HG02884 (cell line): ENCODE data around the gene BMPER.
A peak's percentile ranks its signal among the peaks of the same experiment; 100 is the strongest.

Source experiments
- ATAC-seq: cut with Tn5 transposase; IDR thresholded peaks from one replicate; pipeline ENCODE4 v1.9.1; 2021; ENCODE audit warnings: mild to moderate bottlenecking, moderate library complexity; ENCODE audit not compliant: unreplicated experiment

Gene BMPER

DNA sequence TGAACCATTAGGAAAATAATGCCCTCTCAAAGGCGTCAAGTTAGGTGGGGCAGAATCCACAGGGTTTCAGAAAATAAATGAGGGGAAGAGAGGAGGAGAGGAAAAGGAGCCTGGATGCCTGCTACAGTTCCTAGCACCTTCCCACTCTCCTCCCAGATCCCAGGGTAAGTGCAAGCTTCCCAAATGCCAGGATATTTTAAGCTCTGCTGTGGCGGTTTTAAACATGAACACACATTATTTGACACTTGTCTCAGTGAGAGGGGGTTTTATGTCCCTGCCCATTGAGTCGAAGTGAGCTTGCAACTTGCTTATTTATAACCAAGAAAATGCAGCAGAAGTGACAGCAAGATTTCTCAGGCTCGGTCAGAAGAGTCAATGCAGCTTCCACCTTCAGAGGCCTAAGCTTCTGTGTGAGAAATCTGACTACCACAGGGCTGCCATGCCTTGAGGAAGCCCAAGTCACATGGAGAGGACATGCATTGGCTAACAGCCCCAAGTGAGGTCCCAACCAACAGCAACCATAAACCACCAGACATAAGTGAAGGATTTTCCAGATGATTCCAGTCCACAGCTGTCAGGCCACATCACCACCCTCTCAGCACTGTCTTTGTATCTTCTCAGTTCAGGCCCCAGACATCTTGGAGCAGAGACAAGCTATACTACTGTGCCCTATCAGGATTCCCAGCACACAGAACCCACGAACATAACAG is 17.9 kb upstream of the BMPER start:
- ATAC-seq: no peak

- no peak for ATAC-seq
Observed at GRCh38 chr7:33888166-33888565, 17.2 kb upstream of the BMPER start.

GRCh38 chr7:33892945-33893344 is 12.4 kb upstream of the BMPER start:
- ATAC-seq: no peak

GRCh38 chr7:33893377-33893776 is 12.0 kb upstream of the BMPER start:
- ATAC-seq: no peak

DNA sequence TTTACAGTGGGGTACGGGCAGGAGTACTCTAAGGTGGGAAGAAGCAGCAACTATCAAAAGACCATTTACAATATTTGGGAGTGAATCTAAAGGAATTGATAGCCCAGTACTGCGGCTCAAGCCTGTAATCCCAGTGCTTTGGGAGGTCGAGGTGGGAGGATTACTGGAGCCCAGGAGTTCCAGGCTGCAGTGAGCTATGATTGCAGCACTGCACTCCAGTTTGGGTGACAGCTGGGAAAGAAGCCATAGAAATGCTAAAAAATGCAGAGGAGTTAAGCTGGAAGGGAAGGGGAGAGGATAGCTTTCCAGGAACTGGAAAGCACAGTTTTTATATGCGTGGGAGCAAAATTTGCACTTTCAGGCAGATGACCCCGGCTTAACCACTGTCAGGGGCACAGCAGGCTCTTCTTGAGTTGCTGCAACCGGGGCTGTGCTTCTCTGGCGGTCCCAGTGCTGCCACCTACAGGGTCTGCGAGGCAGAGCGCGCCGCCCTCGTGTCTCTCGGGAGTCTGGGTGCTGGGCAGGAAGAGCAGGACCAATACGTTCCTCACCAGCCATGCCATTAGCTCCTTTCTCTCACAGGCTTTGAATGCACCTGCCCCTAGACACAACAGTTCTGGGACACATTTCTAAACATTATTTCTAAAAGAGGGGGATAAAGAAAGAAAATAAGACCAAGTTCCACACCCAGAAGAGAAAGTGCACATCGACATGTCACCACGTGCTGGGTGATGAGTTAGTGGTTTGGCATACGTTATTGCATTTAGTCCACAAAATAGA is 10.1 kb upstream of the BMPER start:
- ATAC-seq: peak; percentile 99

DNA sequence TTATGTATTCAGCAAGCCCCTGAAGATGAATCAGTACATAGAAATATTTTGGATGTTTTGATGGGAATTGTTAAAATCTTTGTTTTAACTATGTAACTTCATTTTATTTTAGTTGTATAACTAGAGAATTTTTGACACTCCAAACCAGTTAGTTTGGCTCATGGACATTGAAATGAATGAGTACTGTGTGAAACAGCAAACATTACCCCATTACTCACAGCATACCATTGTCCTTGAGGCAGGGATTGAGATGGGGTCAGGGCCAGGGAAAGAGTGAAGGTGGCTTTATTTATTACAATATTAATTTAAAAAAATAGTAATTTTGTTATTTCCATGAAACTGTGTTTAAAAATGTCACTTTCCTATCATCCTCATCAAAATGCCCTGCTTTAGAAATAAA is 4.8 kb upstream of the BMPER start:
- no peak for ATAC-seq

- ATAC-seq: no peak
Observed at GRCh38 chr7:33901199-33901598, 4.1 kb upstream of the BMPER start.

- no peak for ATAC-seq
Observed at GRCh38 chr7:33901847-33902246, 3.5 kb upstream of the BMPER start.

DNA sequence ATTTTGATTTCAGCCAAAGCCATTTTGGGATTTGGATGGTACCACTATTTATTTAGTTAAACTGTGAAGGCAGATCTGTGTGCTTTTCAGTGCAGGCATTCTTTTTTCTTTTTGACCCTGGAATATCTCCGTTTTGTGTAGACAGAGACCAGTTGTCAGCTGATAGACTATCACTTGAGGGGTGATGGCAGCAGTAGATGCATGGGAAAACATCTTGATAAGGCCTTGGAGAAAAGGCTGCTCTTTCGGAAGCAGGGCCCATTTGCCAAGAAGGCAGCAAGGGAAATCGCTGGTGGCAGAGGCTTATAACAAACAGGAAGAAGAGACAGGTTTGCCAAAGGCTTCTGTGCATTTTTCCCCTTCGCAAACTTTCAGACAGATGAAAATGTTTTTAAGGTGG is 2.6 kb upstream of the BMPER start:
- no peak for ATAC-seq

DNA sequence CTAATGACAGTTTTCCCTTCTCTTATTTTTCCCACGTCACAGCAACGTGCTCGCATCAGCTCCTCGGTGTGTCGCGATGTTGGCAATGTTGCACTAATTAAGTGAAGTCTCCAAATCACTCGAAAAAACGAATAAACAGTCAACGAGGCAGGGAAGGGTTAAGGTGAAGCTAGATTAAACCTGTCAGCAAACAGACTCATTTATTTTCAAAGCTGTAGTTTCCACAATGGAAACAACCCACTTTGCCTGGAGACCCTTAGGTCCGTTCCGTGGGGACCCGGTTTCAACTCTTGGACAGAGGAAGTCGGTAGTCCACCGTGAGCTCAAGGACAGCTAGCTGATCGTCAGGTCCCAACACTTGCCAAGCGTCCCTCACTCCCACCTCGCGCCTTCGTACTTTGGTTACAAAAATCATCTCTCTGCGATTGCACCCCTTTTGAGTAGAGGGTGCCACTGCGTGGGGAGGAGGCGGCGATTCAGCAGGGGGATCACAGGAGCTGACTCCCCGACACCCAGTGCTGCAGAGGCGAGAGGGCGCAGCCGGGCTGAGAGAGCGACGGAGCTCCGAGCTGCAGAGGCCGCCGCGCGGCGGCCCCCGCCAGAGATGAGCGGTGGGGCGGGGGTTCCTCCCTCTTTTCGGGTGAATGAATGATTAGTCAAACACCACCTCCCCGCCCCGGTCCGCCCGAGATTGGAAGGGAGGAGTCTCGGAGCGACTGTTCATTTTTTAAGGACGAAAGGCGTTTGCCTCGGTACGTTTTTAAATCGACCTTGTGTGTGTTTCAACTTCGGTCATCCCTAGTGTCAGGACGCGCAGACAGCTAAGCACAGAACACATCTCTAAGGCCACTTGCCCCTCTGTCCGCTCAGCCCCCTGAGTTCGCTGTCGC is 1.3 kb upstream of the BMPER start:
- no peak for ATAC-seq

DNA sequence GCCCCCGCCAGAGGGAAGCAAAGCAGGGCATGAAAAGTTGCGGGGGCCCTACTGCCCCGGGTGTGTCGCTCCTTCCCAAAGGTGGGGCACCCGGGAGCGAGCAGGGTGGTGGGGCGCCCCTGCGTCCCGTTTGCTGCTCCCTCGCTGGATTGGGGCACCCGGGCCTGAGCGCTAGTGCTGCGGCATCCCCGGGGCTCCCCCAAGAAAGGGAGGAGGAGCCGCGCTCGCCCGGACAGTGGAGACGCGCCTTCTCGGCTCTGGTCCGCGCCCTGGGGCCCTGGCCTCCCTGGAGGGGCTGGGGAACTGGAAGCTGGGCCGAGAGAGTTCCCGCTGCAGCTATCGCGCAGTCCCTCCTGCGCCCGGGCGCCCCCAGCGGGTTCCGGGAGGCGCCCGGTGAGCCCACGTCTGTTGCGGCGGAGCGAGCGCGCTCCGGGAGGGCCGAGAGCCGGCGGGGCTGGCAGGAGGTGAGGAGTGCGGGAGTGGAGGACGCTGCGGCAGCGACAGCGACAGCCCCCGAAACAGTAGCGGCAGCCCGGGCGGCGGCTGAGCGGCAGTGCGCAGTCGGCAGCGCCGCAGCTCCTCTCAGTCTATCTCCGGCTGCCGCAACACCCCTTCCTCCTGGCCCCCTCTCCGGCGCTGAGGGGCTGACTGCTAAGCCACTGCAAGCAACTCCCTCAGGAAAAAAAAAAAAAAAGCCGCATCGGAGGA is 504 bp upstream of the BMPER start:
- ATAC-seq: no peak

- ATAC-seq: no peak
Observed at GRCh38 chr7:33906697-33907096, 1.4 kb downstream of the BMPER start.

- no peak for ATAC-seq
Observed at GRCh38 chr7:33907625-33908024, 2.3 kb downstream of the BMPER start.

DNA sequence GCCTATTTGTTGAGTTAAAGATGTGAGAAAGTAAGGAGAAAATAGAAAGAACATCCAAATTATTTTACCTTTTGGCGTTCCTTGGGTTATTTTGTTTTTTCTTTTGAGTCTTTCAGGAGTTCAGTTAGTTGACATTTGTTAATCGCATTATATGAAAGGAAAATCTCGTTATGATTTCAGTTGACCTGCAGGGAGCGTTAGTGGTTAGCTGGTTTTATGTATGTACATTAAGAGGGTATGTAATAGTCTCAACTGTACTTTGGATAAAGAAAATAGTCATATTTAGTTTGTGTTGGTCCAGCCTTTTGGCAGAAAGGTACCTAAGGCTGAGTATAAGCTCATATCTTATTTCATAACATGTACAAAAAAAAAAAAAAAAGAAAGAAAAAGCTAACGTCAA is 4.0 kb downstream of the BMPER start:
- ATAC-seq: no peak

GRCh38 chr7:33909755-33910154 is 4.4 kb downstream of the BMPER start:
- ATAC-seq: no peak

DNA sequence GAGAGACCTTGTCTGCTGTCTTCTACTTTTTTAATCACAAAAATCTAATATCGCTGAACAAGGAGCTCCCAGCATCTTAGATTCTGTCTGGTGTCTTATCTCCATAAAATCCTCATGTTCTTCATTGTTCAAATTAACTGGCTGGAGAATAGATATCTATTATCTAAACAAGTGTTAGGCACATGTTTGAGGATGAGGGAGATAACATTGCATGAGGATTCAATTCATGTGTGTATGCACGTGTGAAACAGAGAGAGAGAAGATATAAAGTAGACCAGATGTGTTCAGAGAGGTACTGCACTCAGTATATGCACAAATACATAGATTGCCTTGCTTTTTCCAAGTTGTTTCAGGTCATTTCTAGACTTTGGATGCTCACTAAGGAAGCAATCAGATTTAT is 5.4 kb downstream of the BMPER start:
- ATAC-seq: no peak

DNA sequence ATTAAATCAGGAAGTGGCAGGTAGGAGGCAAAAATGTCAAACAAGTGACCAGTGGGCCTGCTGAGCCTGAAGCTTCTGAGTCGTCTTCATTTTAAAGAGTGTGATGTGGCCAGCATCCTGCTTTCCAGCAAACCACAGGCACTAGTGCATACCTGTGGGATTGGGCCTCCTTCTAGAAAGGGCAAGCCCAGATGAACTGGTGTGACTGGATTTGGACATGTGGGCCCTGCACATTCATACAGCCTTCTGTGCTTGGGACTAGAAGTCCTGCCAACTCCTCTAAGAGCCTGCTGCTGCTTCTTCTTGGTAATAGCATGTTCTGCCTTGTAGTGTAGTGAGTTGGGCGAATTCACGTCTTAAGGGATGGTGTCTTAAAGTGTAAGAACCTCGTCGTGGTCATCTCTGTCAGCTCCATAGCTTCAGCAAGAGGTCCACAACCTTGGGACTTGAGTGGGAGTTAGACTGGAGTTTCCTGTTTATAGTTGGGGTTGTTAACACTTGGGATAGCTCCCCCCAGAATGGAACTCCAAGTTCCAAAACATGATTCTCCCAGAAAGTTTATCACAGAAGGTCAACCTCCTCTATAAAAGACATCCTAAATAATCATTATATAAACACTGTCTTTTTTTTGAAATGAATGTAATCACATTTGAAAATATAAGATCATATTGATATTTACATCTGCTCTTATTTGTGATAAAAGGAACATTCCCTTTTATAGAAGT is 11.2 kb downstream of the BMPER start:
- ATAC-seq: no peak

- ATAC-seq: no peak
Observed at GRCh38 chr7:33917661-33918060, 12.3 kb downstream of the BMPER start.

GRCh38 chr7:33918438-33919143 is 13.3 kb downstream of the BMPER start:
- ATAC-seq: no peak

- ATAC-seq: no peak
Observed at GRCh38 chr7:33919449-33919848, 14.1 kb downstream of the BMPER start.
